Gastroesophageal sphincter (tissue), 3 donors: Measurements from ENCODE around the gene GRPEL1.

Experiments
- CTCF ChIP-seq, 4 experiments: fragments of 200-600 bp in 2 of 4; fragments of 450-650 bp in 2 of 4; sonication (generic) in 1 of 4; IDR thresholded peaks; one replicate each; pipeline ENCODE4 v1.5.1; 2017 to 2019; ENCODE audit warnings: antibody characterized with exemption in 4 of 4, mild to moderate bottlenecking in 2 of 4, moderate library complexity in 2 of 4
- EP300 ChIP-seq: sonication (generic); formaldehyde crosslinking; IDR thresholded peaks from one replicate; pipeline ENCODE4 v1.6.1; 2017; ENCODE audit warnings: antibody characterized with exemption, mild to moderate bottlenecking
- POLR2A ChIP-seq, 2 donors: fragments of 450-650 bp; IDR thresholded peaks; one replicate each; pipeline ENCODE4 v1.6.1; 2017; ENCODE audit warnings: antibody characterized with exemption in 2 of 2, mild to moderate bottlenecking in 2 of 2, moderate library complexity in 1 of 2

- TF ChIP-seq CTCF (IDR thresholded peaks at IDR 0.05) (no peak), EP300 (no peak), POLR2A (IDR thresholded peaks at IDR 0.05) (no peak)
Observed at GRCh38 chr4:7040765-7041164, 27.1 kb downstream of the GRPEL1 start.
